CD4-positive, alpha-beta T cell (primary cell): ENCODE measurements around the gene CRIM1. TPM values are rescaled to one million over a fixed set of nuclear protein-coding genes. Genes with fewer than 3 reads are reported as not detected.

Source experiments
- ATAC-seq: fragments of 200-7000 bp; cut with Tn5 transposase; one replicate; pipeline ENCODE4 v1.10.0; 2022; ENCODE audit warnings: mild to moderate bottlenecking; ENCODE audit not compliant: poor library complexity
- CTCF ChIA-PET: fragments of 350-600 bp; sonication (Branson Sonifier 250); formaldehyde crosslinking; loops from one replicate; lab custom pipeline; 2021; ENCODE audit warnings: antibody characterized with exemption, inconsistent platforms; lab: Charles Lee
- POLR2A ChIA-PET: fragments of 350-600 bp; sonication (Branson Sonifier 250); formaldehyde crosslinking; loops from one replicate; lab custom pipeline; 2021; ENCODE audit warnings: antibody characterized with exemption, inconsistent platforms; lab: Charles Lee
- DNase-seq, 14 experiments: peaks; one replicate each; pipeline ENCODE4 v3.0.0-alpha.2; 2013 to 2020; ENCODE audit warnings: mixed read lengths in 2 of 14
- H3K27ac ChIP-seq, 2 donors: one replicate each; pipeline versions ENCODE4 v1.5.1 to v1.7.0; 2013; ENCODE audit warnings: low read length in 2 of 2, low read depth in 1 of 2, mild to moderate bottlenecking in 1 of 2
- H3K27me3 ChIP-seq, 2 experiments: 1 replicate in 1 of 2; 2 replicates in 1 of 2; pipeline versions ENCODE4 v1.6.1 to v1.7.0; 2013; ENCODE audit warnings: low read length in 2 of 2, control low read depth in 1 of 2, mild to moderate bottlenecking in 1 of 2, moderate library complexity in 1 of 2; ENCODE audit not compliant: insufficient read depth in 2 of 2, control insufficient read depth in 1 of 2
- H3K36me3 ChIP-seq: one replicate; pipeline ENCODE4 v1.6.1; 2013; ENCODE audit warnings: low read length, control low read depth; ENCODE audit not compliant: insufficient read depth
- H3K4me1 ChIP-seq: one replicate; pipeline ENCODE4 v1.6.1; 2013; ENCODE audit warnings: low read length, control low read depth; ENCODE audit not compliant: insufficient read depth
- H3K4me3 ChIP-seq: one replicate; pipeline ENCODE4 v1.5.1; 2013; ENCODE audit warnings: mild to moderate bottlenecking, low read length, moderate library complexity
- H3K9me3 ChIP-seq, 2 experiments: 1 replicate in 1 of 2; 2 replicates in 1 of 2; pipeline versions ENCODE4 v1.6.1 to v1.7.0; 2013; ENCODE audit warnings: low read length in 2 of 2, mild to moderate bottlenecking in 2 of 2, control low read depth in 1 of 2, moderate library complexity in 1 of 2; ENCODE audit not compliant: control insufficient read depth in 1 of 2, insufficient read depth in 1 of 2
- H3K27ac Mint-ChIP-seq: one replicate; pipeline ENCODE4 v1.8.0; 2020; ENCODE audit warnings: mixed read lengths
- H3K27me3 Mint-ChIP-seq: one replicate; pipeline ENCODE4 v1.8.0; 2021; ENCODE audit warnings: mixed read lengths
- H3K36me3 Mint-ChIP-seq: one replicate; pipeline ENCODE4 v1.8.0; 2021; ENCODE audit warnings: low read depth, mixed read lengths
- H3K4me1 Mint-ChIP-seq: one replicate; pipeline ENCODE4 v1.8.0; 2021; ENCODE audit warnings: low read depth, mixed read lengths
- H3K4me3 Mint-ChIP-seq: one replicate; pipeline ENCODE4 v1.8.0; 2020; ENCODE audit warnings: mild to moderate bottlenecking, mixed read lengths
- H3K9me3 Mint-ChIP-seq: one replicate; pipeline ENCODE4 v1.8.0; 2020; ENCODE audit warnings: mixed read lengths
- intact Hi-C, 2 experiments: fragments of 100-400 bp; cut with DNase I in 1 of 2; cut with micrococcal nuclease in 1 of 2; formaldehyde crosslinking; loops; one replicate each; pipeline versions ENCODE4 v1.15.1 to v1.9.0; 2023 to 2025; cut with DNase I, micrococcal nuclease
- total RNA-seq, 174 experiments: library from RNA in 2 of 174; stranded (reverse) in 2 of 174; gene quantifications; one replicate each; pipeline ENCODE4 v1.2.3 and lab custom pipeline; 2021 to 2026
- TF ChIP-seq, protein P1 (sequence below): fragments of 200-600 bp; IDR thresholded peaks from one replicate; pipeline ENCODE4 v1.8.0; 2022; ENCODE audit warnings: antibody characterized with exemption, mild to moderate bottlenecking

Gene CRIM1
- total RNA-seq, 2 experiments from 2014 or later, result 1.1 to 1.7 TPM

DNA sequence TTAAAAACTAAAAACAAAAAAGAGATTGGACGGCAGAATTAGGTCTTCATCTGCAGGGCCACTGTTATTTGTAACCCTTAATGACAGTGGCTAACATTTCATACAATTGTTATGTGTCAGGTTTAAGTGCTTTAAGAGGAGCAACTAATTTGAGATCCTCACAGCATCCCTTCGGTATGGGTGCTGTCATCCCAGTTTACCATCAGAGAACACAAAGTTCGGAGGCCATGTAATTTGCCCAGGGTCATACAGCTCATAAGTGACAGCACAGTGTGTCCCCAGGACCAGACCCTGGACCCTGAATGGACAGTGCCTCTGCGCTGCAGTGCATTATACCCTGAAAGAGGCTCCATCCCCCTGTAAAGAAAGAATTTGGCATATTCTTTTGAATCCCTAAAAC, 127.7 kb downstream of the CRIM1 start:
- Mint-ChIP-seq H3K36me3 (peaks cover 9% of the 10 kb centered on the region), H3K27me3 (no peaks in the 10 kb centered on the region), H3K4me3 (no peak overlapping the region), H3K4me1 (no peaks in the 10 kb centered on the region), H3K27ac (no peak overlapping the region), H3K9me3 (no peaks in the 10 kb centered on the region)
- POLR2A ChIA-PET, result no interaction called here
- TF ChIP-seq, protein P1, sequence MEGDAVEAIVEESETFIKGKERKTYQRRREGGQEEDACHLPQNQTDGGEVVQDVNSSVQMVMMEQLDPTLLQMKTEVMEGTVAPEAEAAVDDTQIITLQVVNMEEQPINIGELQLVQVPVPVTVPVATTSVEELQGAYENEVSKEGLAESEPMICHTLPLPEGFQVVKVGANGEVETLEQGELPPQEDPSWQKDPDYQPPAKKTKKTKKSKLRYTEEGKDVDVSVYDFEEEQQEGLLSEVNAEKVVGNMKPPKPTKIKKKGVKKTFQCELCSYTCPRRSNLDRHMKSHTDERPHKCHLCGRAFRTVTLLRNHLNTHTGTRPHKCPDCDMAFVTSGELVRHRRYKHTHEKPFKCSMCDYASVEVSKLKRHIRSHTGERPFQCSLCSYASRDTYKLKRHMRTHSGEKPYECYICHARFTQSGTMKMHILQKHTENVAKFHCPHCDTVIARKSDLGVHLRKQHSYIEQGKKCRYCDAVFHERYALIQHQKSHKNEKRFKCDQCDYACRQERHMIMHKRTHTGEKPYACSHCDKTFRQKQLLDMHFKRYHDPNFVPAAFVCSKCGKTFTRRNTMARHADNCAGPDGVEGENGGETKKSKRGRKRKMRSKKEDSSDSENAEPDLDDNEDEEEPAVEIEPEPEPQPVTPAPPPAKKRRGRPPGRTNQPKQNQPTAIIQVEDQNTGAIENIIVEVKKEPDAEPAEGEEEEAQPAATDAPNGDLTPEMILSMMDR, result no peak
- no peak overlapping the region for H3K27ac ChIP-seq
- CTCF ChIA-PET, result no interaction called here
- H3K9me3 ChIP-seq, result no peaks in the 10 kb centered on the region
- intact Hi-C loops, result no loop called here
- no peaks in the 10 kb centered on the region for H3K4me1 ChIP-seq
- H3K4me3 ChIP-seq, result no peak overlapping the region
- ATAC-seq, result no peak
- H3K27me3 ChIP-seq, result no peaks in the 10 kb centered on the region
- DNase-seq, result no peak
- no peaks in the 10 kb centered on the region for H3K36me3 ChIP-seq

DNA sequence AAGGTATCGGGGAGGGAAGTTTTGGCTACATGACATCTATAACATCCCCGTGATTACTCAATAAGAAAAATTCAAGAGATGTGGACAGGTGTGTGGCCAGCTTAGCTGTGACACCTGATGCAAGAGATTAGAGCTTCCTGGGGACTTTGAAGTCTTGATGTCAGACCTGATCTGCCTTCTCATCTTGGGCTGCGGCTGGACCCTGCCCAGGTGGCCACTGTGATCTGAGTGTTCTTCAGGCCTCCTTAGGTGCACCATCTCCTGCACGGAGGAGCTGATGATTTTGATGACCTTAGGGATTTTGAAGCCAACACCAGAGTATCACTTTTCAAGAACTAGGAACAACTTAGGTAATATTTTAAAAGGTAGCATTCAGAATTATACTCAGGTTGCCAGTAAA, 128.9 kb downstream of the CRIM1 start:
- no peak overlapping the region for H3K4me3 Mint-ChIP-seq
- Histone ChIP-seq H3K9me3 (no peaks in the 10 kb centered on the region), H3K27me3 (no peaks in the 10 kb centered on the region), H3K4me1 (no peaks in the 10 kb centered on the region), H3K27ac (no peak overlapping the region), H3K36me3 (no peaks in the 10 kb centered on the region), H3K4me3 (no peak overlapping the region)
- TF ChIP-seq, protein P1, result no peak
- ChIA-PET POLR2A (no interaction called here), CTCF (no interaction called here)
- H3K27ac Mint-ChIP-seq, result no peak overlapping the region
- peaks cover 9% of the 10 kb centered on the region for H3K36me3 Mint-ChIP-seq
- ATAC-seq (no peak), DNase-seq (no peak)
- no peaks in the 10 kb centered on the region for H3K27me3 Mint-ChIP-seq
- intact Hi-C loops, result no loop called here
- H3K9me3 Mint-ChIP-seq, result no peaks in the 10 kb centered on the region
- no peaks in the 10 kb centered on the region for H3K4me1 Mint-ChIP-seq

DNA sequence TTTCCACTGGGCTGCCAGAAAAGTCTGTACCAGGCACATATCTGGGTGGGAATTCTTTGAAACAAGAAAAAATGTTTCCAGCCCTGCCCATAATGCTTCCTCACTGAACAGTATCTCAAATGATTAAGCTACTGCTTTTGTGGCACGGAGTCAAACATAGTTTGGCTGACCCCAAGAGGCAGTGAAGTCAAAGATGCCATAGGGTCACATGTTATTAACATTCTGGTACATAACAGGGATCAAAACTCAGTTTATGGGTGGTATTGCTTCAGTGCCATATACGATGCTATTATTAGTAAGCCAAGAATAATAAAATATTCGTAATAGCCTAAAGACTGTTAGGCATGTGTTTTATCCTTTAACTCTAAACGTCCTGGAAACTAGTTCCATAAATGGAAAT, 129.9 kb downstream of the CRIM1 start:
- intact Hi-C loops, result no loop called here
- no peaks in the 10 kb centered on the region for H3K9me3 ChIP-seq
- CTCF ChIA-PET, result no interaction called here

More for the DNA sequence above, 129.9 kb downstream of the CRIM1 start:
- DNase-seq (no peak), ATAC-seq (no peak)
- Mint-ChIP-seq H3K9me3 (no peaks in the 10 kb centered on the region), H3K27me3 (no peaks in the 10 kb centered on the region), H3K4me1 (no peaks in the 10 kb centered on the region), H3K27ac (no peak overlapping the region), H3K4me3 (no peak overlapping the region), H3K36me3 (peaks cover 9% of the 10 kb centered on the region)
- H3K27ac ChIP-seq, result no peak overlapping the region
- TF ChIP-seq, protein P1, result no peak
- no peaks in the 10 kb centered on the region for H3K27me3 ChIP-seq
- H3K4me3 ChIP-seq, result no peak overlapping the region
- H3K4me1 ChIP-seq, result no peaks in the 10 kb centered on the region
- no peaks in the 10 kb centered on the region for H3K36me3 ChIP-seq
- POLR2A ChIA-PET, result no interaction called here
